GM23338 (cell line): ENCODE measurements around the gene PMM1.
A peak's percentile ranks its signal among the peaks of the same experiment; 100 is the strongest.

ENCODE experiments used
- EZH2 ChIP-seq: fragments of 200-600 bp; sonication (generic); IDR thresholded peaks from one replicate; pipeline ENCODE4 v1.8.0; 2017; ENCODE audit warnings: antibody characterized with exemption, mild to moderate bottlenecking, low read depth; ENCODE audit not compliant: unreplicated experiment
- EZH2phosphoT487 ChIP-seq: fragments of 200-600 bp; sonication (generic); IDR thresholded peaks from one replicate; pipeline ENCODE4 v1.8.1; 2018; ENCODE audit warnings: antibody characterized with exemption; ENCODE audit not compliant: unreplicated experiment
- JUNB ChIP-seq: IDR thresholded peaks from one replicate; pipeline ENCODE4 v1.6.1; 2016; ENCODE audit warnings: antibody characterized with exemption; ENCODE audit not compliant: unreplicated experiment
- POLR2AphosphoS5 ChIP-seq: IDR thresholded peaks from 2 replicates; pipeline ENCODE4 v1.6.1; 2016; ENCODE audit warnings: antibody characterized with exemption, low read depth
- TF ChIP-seq, protein P1 (sequence below), 2 experiments: fragments of 200-600 bp in 1 of 2; sonication (generic) in 1 of 2; conservative IDR thresholded peaks; 2 replicates each; pipeline versions ENCODE4 v1.5.1 to v1.6.1; 2016 to 2017; ENCODE audit warnings: antibody characterized with exemption in 2 of 2, low read depth in 2 of 2, mild to moderate bottlenecking in 2 of 2, moderate library complexity in 1 of 2
- TF ChIP-seq, protein P2 (sequence below): IDR thresholded peaks from one replicate; pipeline ENCODE4 v1.6.1; 2018; ENCODE audit warnings: antibody characterized with exemption; ENCODE audit not compliant: unreplicated experiment
- TF ChIP-seq, protein P3 (sequence below): fragments of 250-450 bp; sonication (Bioruptor Pico); IDR thresholded peaks from 2 replicates; pipeline ENCODE4 v1.5.0; 2020; ENCODE audit warnings: mild to moderate bottlenecking, moderate library complexity

DNA sequence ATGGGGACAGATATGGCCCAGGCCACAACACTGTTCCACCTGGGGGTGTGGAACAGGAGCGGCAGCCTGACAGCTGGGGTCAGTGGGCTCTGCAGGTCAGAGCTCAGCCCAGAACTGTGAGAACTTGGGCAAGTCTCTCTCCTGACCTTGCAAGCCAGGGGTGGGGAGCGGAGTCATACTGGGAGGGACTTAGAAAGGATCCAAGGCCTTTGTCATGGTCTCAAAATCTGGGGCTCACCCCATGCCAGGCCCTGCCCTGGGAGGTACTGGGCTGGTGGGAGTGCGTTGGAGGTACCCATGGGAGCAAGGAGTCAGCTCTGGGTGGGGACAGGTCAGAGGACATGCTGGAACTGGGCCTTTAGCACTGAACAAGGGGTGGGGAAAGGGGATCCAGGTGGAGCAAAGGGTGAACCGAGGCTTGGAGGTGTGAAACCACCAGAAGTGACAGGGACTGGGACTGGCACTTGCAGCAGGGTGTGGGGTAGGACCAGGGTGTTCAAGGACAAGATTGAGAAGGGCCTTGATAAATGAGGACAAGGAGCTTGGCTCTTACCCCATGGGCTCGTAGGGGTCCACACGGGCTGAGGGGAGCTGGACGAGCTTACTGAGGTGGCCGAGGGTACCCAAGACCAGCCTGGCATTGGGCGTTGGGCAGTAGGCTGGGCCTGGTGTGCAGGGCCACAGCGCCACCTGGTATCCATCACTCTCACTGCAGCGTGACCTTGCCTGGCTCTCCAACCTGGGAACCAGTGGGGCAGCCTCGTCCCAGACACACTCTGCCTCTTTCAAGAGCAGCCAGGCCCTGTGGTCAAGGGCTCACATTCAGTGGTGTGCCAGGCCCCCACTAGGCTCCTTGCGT, 7.4 kb upstream of the PMM1 start:
- TF ChIP-seq, protein P1, sequence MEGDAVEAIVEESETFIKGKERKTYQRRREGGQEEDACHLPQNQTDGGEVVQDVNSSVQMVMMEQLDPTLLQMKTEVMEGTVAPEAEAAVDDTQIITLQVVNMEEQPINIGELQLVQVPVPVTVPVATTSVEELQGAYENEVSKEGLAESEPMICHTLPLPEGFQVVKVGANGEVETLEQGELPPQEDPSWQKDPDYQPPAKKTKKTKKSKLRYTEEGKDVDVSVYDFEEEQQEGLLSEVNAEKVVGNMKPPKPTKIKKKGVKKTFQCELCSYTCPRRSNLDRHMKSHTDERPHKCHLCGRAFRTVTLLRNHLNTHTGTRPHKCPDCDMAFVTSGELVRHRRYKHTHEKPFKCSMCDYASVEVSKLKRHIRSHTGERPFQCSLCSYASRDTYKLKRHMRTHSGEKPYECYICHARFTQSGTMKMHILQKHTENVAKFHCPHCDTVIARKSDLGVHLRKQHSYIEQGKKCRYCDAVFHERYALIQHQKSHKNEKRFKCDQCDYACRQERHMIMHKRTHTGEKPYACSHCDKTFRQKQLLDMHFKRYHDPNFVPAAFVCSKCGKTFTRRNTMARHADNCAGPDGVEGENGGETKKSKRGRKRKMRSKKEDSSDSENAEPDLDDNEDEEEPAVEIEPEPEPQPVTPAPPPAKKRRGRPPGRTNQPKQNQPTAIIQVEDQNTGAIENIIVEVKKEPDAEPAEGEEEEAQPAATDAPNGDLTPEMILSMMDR (conservative IDR thresholded peaks at IDR 0.05; ENCODE audit: low read depth in 2 of 2), result peak; percentile 73 to 98
- no peak for TF ChIP-seq JUNB
- TF ChIP-seq POLR2AphosphoS5, result no peak
- TF ChIP-seq EZH2, result no peak
- TF ChIP-seq, protein P2, sequence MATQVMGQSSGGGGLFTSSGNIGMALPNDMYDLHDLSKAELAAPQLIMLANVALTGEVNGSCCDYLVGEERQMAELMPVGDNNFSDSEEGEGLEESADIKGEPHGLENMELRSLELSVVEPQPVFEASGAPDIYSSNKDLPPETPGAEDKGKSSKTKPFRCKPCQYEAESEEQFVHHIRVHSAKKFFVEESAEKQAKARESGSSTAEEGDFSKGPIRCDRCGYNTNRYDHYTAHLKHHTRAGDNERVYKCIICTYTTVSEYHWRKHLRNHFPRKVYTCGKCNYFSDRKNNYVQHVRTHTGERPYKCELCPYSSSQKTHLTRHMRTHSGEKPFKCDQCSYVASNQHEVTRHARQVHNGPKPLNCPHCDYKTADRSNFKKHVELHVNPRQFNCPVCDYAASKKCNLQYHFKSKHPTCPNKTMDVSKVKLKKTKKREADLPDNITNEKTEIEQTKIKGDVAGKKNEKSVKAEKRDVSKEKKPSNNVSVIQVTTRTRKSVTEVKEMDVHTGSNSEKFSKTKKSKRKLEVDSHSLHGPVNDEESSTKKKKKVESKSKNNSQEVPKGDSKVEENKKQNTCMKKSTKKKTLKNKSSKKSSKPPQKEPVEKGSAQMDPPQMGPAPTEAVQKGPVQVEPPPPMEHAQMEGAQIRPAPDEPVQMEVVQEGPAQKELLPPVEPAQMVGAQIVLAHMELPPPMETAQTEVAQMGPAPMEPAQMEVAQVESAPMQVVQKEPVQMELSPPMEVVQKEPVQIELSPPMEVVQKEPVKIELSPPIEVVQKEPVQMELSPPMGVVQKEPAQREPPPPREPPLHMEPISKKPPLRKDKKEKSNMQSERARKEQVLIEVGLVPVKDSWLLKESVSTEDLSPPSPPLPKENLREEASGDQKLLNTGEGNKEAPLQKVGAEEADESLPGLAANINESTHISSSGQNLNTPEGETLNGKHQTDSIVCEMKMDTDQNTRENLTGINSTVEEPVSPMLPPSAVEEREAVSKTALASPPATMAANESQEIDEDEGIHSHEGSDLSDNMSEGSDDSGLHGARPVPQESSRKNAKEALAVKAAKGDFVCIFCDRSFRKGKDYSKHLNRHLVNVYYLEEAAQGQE, result no peak
- no peak for TF ChIP-seq EZH2phosphoT487
- TF ChIP-seq, protein P3, sequence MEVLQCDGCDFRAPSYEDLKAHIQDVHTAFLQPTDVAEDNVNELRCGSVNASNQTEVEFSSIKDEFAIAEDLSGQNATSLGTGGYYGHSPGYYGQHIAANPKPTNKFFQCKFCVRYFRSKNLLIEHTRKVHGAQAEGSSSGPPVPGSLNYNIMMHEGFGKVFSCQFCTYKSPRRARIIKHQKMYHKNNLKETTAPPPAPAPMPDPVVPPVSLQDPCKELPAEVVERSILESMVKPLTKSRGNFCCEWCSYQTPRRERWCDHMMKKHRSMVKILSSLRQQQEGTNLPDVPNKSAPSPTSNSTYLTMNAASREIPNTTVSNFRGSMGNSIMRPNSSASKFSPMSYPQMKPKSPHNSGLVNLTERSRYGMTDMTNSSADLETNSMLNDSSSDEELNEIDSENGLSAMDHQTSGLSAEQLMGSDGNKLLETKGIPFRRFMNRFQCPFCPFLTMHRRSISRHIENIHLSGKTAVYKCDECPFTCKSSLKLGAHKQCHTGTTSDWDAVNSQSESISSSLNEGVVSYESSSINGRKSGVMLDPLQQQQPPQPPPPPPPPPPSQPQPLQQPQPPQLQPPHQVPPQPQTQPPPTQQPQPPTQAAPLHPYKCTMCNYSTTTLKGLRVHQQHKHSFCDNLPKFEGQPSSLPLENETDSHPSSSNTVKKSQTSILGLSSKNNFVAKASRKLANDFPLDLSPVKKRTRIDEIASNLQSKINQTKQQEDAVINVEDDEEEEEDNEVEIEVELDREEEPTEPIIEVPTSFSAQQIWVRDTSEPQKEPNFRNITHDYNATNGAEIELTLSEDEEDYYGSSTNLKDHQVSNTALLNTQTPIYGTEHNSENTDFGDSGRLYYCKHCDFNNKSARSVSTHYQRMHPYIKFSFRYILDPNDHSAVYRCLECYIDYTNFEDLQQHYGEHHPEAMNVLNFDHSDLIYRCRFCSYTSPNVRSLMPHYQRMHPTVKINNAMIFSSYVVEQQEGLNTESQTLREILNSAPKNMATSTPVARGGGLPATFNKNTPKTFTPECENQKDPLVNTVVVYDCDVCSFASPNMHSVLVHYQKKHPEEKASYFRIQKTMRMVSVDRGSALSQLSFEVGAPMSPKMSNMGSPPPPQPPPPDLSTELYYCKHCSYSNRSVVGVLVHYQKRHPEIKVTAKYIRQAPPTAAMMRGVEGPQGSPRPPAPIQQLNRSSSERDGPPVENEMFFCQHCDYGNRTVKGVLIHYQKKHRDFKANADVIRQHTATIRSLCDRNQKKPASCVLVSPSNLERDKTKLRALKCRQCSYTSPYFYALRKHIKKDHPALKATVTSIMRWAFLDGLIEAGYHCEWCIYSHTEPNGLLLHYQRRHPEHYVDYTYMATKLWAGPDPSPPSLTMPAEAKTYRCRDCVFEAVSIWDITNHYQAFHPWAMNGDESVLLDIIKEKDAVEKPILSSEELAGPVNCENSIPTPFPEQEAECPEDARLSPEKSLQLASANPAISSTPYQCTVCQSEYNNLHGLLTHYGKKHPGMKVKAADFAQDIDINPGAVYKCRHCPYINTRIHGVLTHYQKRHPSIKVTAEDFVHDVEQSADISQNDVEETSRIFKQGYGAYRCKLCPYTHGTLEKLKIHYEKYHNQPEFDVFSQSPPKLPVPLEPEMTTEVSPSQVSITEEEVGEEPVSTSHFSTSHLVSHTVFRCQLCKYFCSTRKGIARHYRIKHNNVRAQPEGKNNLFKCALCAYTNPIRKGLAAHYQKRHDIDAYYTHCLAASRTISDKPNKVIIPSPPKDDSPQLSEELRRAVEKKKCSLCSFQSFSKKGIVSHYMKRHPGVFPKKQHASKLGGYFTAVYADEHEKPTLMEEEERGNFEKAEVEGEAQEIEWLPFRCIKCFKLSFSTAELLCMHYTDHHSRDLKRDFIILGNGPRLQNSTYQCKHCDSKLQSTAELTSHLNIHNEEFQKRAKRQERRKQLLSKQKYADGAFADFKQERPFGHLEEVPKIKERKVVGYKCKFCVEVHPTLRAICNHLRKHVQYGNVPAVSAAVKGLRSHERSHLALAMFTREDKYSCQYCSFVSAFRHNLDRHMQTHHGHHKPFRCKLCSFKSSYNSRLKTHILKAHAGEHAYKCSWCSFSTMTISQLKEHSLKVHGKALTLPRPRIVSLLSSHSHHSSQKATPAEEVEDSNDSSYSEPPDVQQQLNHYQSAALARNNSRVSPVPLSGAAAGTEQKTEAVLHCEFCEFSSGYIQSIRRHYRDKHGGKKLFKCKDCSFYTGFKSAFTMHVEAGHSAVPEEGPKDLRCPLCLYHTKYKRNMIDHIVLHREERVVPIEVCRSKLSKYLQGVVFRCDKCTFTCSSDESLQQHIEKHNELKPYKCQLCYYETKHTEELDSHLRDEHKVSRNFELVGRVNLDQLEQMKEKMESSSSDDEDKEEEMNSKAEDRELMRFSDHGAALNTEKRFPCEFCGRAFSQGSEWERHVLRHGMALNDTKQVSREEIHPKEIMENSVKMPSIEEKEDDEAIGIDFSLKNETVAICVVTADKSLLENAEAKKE, result no peak
